ENCODE data around the gene PLXNB3.
A peak's percentile ranks its signal among the peaks of the same experiment; 100 is the strongest.

PLXNB3 gene

GRCh38 chrX:153784325-153784967 is 20.4 kb downstream of the PLXNB3 start:
- Histone ChIP-seq H3K4me1 (ENCODE audit: control insufficient read depth, insufficient read depth, low read length, unreplicated experiment) (no peaks in the 10 kb centered on the region), H3K27ac (ENCODE audit: low read depth, low read length) (no peak overlapping the region), H3K27me3 (ENCODE audit: insufficient read depth, low read length) (no peaks in the 10 kb centered on the region), H3K36me3 (ENCODE audit: insufficient read depth, low read length) (no peaks in the 10 kb centered on the region), H2AFZ (ENCODE audit: low read length, unreplicated experiment) (no peak overlapping the region), H3K79me2 (ENCODE audit: control insufficient read depth, insufficient read depth, low read length, unreplicated experiment) (no peaks in the 10 kb centered on the region), H3K4me3 (ENCODE audit: low read depth, low read length) (no peak overlapping the region)

GRCh38 chrX:153786669-153787068 is 22.6 kb downstream of the PLXNB3 start:
- no peaks in the 10 kb centered on the region for H3K4me1 ChIP-seq (ENCODE audit: control insufficient read depth, insufficient read depth, low read length, unreplicated experiment)
- no peaks in the 10 kb centered on the region for H3K27me3 ChIP-seq (ENCODE audit: insufficient read depth, low read length)
- no peak overlapping the region for H3K27ac ChIP-seq (ENCODE audit: low read depth, low read length)
- H3K36me3 ChIP-seq (ENCODE audit: insufficient read depth, low read length): no peaks in the 10 kb centered on the region
- no peak overlapping the region for H2AFZ ChIP-seq (ENCODE audit: low read length, unreplicated experiment)
- H3K79me2 ChIP-seq (ENCODE audit: control insufficient read depth, insufficient read depth, low read length, unreplicated experiment): peaks cover 14% of the 10 kb centered on the region
- no peak overlapping the region for H3K4me3 ChIP-seq (ENCODE audit: low read depth, low read length)

GRCh38 chrX:153789654-153790053 is 25.6 kb downstream of the PLXNB3 start:
- H3K79me2 ChIP-seq (ENCODE audit: control insufficient read depth, insufficient read depth, low read length, unreplicated experiment): peaks cover 37% of the 10 kb centered on the region
- H3K4me1 ChIP-seq (ENCODE audit: control insufficient read depth, insufficient read depth, low read length, unreplicated experiment): peaks cover 5% of the 10 kb centered on the region
- no peak overlapping the region for H3K4me3 ChIP-seq (ENCODE audit: low read depth, low read length)
- no peaks in the 10 kb centered on the region for H3K36me3 ChIP-seq (ENCODE audit: insufficient read depth, low read length)
- H3K27ac ChIP-seq (ENCODE audit: low read depth, low read length): no peak overlapping the region
- no peak overlapping the region for H2AFZ ChIP-seq (ENCODE audit: low read length, unreplicated experiment)
- no peaks in the 10 kb centered on the region for H3K27me3 ChIP-seq (ENCODE audit: insufficient read depth, low read length)

GRCh38 chrX:153791104-153791852 is 27.2 kb downstream of the PLXNB3 start:
- Histone ChIP-seq H3K79me2 (ENCODE audit: control insufficient read depth, insufficient read depth, low read length, unreplicated experiment) (peaks cover 53% of the 10 kb centered on the region), H2AFZ (ENCODE audit: low read length, unreplicated experiment) (no peak overlapping the region), H3K27ac (ENCODE audit: low read depth, low read length) (no peak overlapping the region), H3K27me3 (ENCODE audit: insufficient read depth, low read length) (no peaks in the 10 kb centered on the region), H3K4me1 (ENCODE audit: control insufficient read depth, insufficient read depth, low read length, unreplicated experiment) (peaks cover 9% of the 10 kb centered on the region), H3K4me3 (ENCODE audit: low read depth, low read length) (no peak overlapping the region), H3K36me3 (ENCODE audit: insufficient read depth, low read length) (no peaks in the 10 kb centered on the region)

- H3K27me3 ChIP-seq (ENCODE audit: insufficient read depth, low read length): no peaks in the 10 kb centered on the region
- H3K36me3 ChIP-seq (ENCODE audit: insufficient read depth, low read length): no peaks in the 10 kb centered on the region
- peaks cover 54% of the 10 kb centered on the region for H3K79me2 ChIP-seq (ENCODE audit: control insufficient read depth, insufficient read depth, low read length, unreplicated experiment)
- no peak overlapping the region for H2AFZ ChIP-seq (ENCODE audit: low read length, unreplicated experiment)
- H3K27ac ChIP-seq (ENCODE audit: low read depth, low read length): no peak overlapping the region
- H3K4me3 ChIP-seq (ENCODE audit: low read depth, low read length): peak overlapping the region; percentile 85; the same call in 1 of the 2 replicates
- peaks cover 9% of the 10 kb centered on the region for H3K4me1 ChIP-seq (ENCODE audit: control insufficient read depth, insufficient read depth, low read length, unreplicated experiment)
Observed at GRCh38 chrX:153792368-153792767, 28.3 kb downstream of the PLXNB3 start.

- no peaks in the 10 kb centered on the region for H3K27me3 ChIP-seq (ENCODE audit: insufficient read depth, low read length)
- H3K4me1 ChIP-seq (ENCODE audit: control insufficient read depth, insufficient read depth, low read length, unreplicated experiment): peaks cover 9% of the 10 kb centered on the region
- H3K79me2 ChIP-seq (ENCODE audit: control insufficient read depth, insufficient read depth, low read length, unreplicated experiment): peaks cover 54% of the 10 kb centered on the region
- peak overlapping the region; percentile 85 for H3K4me3 ChIP-seq (ENCODE audit: low read depth, low read length)
- H3K27ac ChIP-seq (ENCODE audit: low read depth, low read length): peak overlapping the region; percentile 87
- peak overlapping the region; percentile 8 for H2AFZ ChIP-seq (ENCODE audit: low read length, unreplicated experiment)
- no peaks in the 10 kb centered on the region for H3K36me3 ChIP-seq (ENCODE audit: insufficient read depth, low read length)
Observed at GRCh38 chrX:153793291-153793690, 29.2 kb downstream of the PLXNB3 start.

GRCh38 chrX:153794018-153794896 is 30.2 kb downstream of the PLXNB3 start, which contains the start of the genes IDH3G and SSR4:
Gene IDH3G, minus strand, starts transcription at chrX:153794375. Its CDS starts 49 bp downstream, at chrX:153794326.
Gene SSR4, plus strand, starts transcription at chrX:153794668. Its CDS starts 20 bp downstream, at chrX:153794688.
- Histone ChIP-seq H3K4me3 (ENCODE audit: low read depth, low read length) (peak within 1 kb of the TSS; percentile 85), H3K27ac (ENCODE audit: low read depth, low read length) (peak within 1 kb of the TSS; percentile 87), H2AFZ (ENCODE audit: low read length, unreplicated experiment) (peak within 1 kb of the TSS; percentile 89), H3K36me3 (ENCODE audit: insufficient read depth, low read length) (no peaks in the 10 kb centered on the region), H3K27me3 (ENCODE audit: insufficient read depth, low read length) (no peaks in the 10 kb centered on the region), H3K4me1 (ENCODE audit: control insufficient read depth, insufficient read depth, low read length, unreplicated experiment) (peaks cover 9% of the 10 kb centered on the region), H3K79me2 (ENCODE audit: control insufficient read depth, insufficient read depth, low read length, unreplicated experiment) (peaks cover 54% of the 10 kb centered on the region)

GRCh38 chrX:153794897-153795816 is 31.1 kb downstream of the PLXNB3 start:
- Histone ChIP-seq H3K27ac (ENCODE audit: low read depth, low read length) (peak overlapping the region; percentile 53; the same call in 1 of the 2 replicates), H2AFZ (ENCODE audit: low read length, unreplicated experiment) (peak overlapping the region; percentile 89)

GRCh38 chrX:153797415-153798015 is 33.5 kb downstream of the PLXNB3 start:
- H3K27ac ChIP-seq (ENCODE audit: low read depth, low read length): no peak overlapping the region
- no peaks in the 10 kb centered on the region for H3K27me3 ChIP-seq (ENCODE audit: insufficient read depth, low read length)
- no peaks in the 10 kb centered on the region for H3K36me3 ChIP-seq (ENCODE audit: insufficient read depth, low read length)
- H3K4me1 ChIP-seq (ENCODE audit: control insufficient read depth, insufficient read depth, low read length, unreplicated experiment): peaks cover 9% of the 10 kb centered on the region
- H3K79me2 ChIP-seq (ENCODE audit: control insufficient read depth, insufficient read depth, low read length, unreplicated experiment): peaks cover 32% of the 10 kb centered on the region
- no peak overlapping the region for H3K4me3 ChIP-seq (ENCODE audit: low read depth, low read length)
- H2AFZ ChIP-seq (ENCODE audit: low read length, unreplicated experiment): no peak overlapping the region

More at GRCh38 chrX:153794897-153795816, 31.1 kb downstream of the PLXNB3 start:
- no peaks in the 10 kb centered on the region for H3K27me3 ChIP-seq (ENCODE audit: insufficient read depth, low read length)
- peak overlapping the region; percentile 85 for H3K4me3 ChIP-seq (ENCODE audit: low read depth, low read length)
- peaks cover 54% of the 10 kb centered on the region for H3K79me2 ChIP-seq (ENCODE audit: control insufficient read depth, insufficient read depth, low read length, unreplicated experiment)
- peaks cover 9% of the 10 kb centered on the region for H3K4me1 ChIP-seq (ENCODE audit: control insufficient read depth, insufficient read depth, low read length, unreplicated experiment)
- H3K36me3 ChIP-seq (ENCODE audit: insufficient read depth, low read length): no peaks in the 10 kb centered on the region
